ENCODE results near the gene HIF1A.

DNA sequence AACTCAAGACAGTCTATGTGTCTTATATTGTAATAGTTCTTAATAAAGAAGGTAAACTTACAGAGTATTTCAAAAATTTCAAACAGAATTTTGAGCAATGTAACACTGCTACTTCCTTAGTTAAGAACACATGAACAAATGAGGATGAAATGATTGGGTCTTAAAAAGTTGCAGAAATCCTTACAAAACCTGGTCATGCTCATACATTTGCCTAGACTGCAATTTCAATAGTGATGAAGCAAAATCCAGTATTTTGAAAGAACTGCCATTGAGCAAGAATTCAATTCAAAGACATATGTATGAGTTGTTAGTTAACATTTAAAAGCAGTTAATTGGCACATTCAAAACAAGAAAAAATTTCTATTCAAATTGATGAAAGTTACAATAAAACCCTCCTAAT lies 17.8 kb upstream of the HIF1A start:
- TF ChIP-seq CTCF (IDR thresholded peaks at IDR 0.05; ENCODE audit: low read length): no peak
- no peak for TF ChIP-seq EZH2 (IDR thresholded peaks at IDR 0.05; ENCODE audit: borderline replicate concordance, low read length)
